ENCODE data around the gene SLC25A6.
A peak's percentile ranks its signal among the peaks of the same experiment; 100 is the strongest.
"Not testable (repeated sequence)": the region's sequence is repeated elsewhere in the genome, so short reads cannot be mapped to it uniquely, and the experiment has no call there.

SLC25A6 gene

DNA sequence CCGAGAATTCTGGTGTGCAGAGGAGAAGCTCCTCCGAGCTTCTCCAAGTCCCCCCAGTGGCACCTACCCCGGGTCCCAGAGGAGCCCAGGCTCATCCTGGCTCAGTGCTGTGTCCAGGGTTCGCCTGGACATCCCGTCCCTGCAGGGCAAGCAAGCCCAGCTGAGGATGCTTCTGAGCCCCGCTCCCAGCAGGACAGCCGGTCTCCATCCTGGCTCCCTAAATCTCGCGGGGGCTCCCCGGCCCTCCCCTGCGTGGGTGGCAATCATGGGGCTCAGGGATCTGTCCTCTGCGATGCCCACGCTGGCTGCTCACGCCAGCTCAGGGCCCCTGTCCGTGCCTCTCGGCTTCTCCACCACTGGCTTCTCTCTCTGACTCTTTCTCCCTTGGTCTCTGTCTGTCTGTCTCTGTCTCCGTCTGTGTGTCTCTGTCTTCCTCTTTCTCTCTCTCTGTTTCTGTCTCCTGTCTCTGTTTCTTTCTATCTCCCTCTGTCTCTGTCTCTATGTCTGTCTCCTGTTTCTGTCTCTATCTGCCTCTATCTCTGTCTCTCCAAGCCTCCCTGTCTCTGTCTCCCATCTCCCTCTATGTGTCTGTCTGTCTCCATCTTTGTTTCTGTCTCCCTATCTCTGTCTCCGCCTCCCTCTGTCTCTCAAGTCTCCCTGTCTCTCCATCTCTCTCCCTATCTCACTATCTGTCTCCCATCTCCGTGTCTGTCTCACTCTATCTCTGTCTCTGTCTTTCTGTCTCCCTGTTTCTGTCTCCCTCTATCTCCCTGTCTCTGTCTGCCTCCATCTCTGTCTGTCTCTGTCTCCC, 27.8 kb upstream of the SLC25A6 start:
- Mint-ChIP-seq H3K4me1 (ENCODE audit: low read depth) (no peaks in the 10 kb centered on the region), H3K27me3 (no peaks in the 10 kb centered on the region), H3K9me3 (ENCODE audit: low read depth) (no peaks in the 10 kb centered on the region), H3K36me3 (peaks cover 24% of the 10 kb centered on the region), H3K4me3 (no peak overlapping the region), H3K27ac (peak overlapping the region; percentile 50)

DNA sequence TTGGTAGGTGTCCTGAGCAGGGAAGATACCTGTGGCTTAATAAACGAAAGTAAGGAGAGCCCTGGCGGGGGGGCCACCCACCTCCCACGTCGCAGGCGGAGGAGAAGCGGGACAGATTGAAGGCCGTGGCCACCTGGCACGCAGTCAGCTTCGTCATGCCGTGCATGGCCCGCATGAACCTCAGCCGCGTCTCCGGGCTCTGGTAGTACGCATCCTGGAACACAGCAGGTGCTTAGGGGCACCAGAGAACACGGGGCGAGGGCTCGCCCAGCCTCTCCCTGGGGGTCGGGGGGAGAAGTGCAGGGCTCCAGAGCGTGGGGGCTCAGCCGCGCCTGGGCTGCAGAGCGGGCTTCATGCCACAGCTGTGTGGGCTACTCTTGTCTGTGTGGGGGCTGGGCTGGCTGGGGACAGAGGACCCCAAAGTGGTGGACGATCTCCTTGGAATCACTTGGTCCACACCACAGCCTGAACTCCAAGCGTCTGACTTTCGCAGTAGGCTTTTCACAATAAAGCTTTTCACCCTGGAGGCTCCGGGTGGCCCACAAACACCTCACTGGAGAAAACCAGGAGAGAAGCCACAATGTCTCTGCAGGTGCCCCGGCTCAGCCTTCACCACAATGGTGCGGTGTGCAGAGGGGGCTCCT, 27.1 kb upstream of the SLC25A6 start:
- Mint-ChIP-seq H3K4me1 (ENCODE audit: low read depth) (no peaks in the 10 kb centered on the region), H3K9me3 (ENCODE audit: low read depth) (no peaks in the 10 kb centered on the region), H3K4me3 (no peak overlapping the region), H3K27me3 (no peaks in the 10 kb centered on the region), H3K36me3 (peaks cover 24% of the 10 kb centered on the region), H3K27ac (no peak overlapping the region)

DNA sequence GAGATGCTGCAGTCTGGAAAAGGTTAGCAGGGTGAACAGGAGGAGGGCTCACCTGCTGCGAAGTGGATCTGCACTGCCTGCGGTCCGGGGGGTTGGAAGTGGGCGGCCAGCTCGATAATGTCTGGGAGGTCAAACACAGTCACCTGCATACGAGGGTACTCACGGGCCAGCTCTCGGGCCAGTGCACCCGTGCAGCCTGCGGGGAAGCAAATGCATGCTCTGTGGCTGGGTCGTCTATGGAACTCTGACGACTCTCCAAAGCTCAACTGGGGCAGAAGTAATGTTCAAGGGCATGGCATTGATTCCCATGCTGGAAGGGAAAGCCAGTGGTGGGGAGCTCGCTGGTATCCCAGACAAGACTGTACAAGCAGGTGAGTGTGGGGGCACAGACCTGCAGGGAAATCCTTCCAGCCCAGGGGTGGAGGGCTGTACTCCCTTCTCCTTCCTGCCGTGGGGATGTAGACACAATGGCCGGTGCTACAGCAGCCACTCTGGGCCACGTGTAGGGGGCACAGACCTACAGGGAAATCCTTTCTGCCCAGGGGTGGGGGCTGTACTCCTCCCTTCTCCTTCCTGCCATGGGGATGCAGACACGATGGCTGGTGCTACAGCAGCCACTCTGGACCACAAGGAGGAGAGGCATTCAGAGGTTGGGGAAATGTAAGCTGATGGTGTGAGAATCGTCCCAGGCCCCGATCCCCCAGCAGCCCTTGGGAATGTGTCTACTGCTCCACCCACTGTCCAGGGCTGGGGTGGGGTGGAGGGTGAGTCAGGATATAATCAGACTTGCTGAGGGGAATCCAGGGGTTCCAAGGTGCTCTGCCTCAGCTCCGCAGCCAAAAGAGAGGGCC, 26.2 kb upstream of the SLC25A6 start:
- no peaks in the 10 kb centered on the region for H3K4me1 Mint-ChIP-seq (ENCODE audit: low read depth)
- H3K4me3 Mint-ChIP-seq, result no peak overlapping the region
- no peaks in the 10 kb centered on the region for H3K9me3 Mint-ChIP-seq (ENCODE audit: low read depth)
- no peak overlapping the region for H3K27ac Mint-ChIP-seq
- peaks cover 22% of the 10 kb centered on the region for H3K36me3 Mint-ChIP-seq
- no peaks in the 10 kb centered on the region for H3K27me3 Mint-ChIP-seq

- Mint-ChIP-seq H3K9me3 (ENCODE audit: low read depth) (no peaks in the 10 kb centered on the region), H3K36me3 (peaks cover 20% of the 10 kb centered on the region), H3K27ac (no peak overlapping the region), H3K27me3 (no peaks in the 10 kb centered on the region), H3K4me3 (no peak overlapping the region), H3K4me1 (ENCODE audit: low read depth) (no peaks in the 10 kb centered on the region)
Observed at GRCh38 chrX:1416965-1417760, 25.2 kb upstream of the SLC25A6 start.

GRCh38 chrX:1416327-1416784, 24.4 kb upstream of the SLC25A6 start:
- no peak overlapping the region for H3K4me3 Mint-ChIP-seq
- H3K27ac Mint-ChIP-seq, result no peak overlapping the region
- no peaks in the 10 kb centered on the region for H3K9me3 Mint-ChIP-seq (ENCODE audit: low read depth)
- H3K36me3 Mint-ChIP-seq, result peaks cover 14% of the 10 kb centered on the region
- no peaks in the 10 kb centered on the region for H3K4me1 Mint-ChIP-seq (ENCODE audit: low read depth)
- H3K27me3 Mint-ChIP-seq, result no peaks in the 10 kb centered on the region

- Mint-ChIP-seq H3K9me3 (ENCODE audit: low read depth) (no peaks in the 10 kb centered on the region), H3K36me3 (peaks cover 6% of the 10 kb centered on the region), H3K27me3 (no peaks in the 10 kb centered on the region), H3K27ac (no peak overlapping the region), H3K4me3 (no peak overlapping the region), H3K4me1 (ENCODE audit: low read depth) (no peaks in the 10 kb centered on the region)
Observed at GRCh38 chrX:1412551-1413161, 20.7 kb upstream of the SLC25A6 start.

DNA sequence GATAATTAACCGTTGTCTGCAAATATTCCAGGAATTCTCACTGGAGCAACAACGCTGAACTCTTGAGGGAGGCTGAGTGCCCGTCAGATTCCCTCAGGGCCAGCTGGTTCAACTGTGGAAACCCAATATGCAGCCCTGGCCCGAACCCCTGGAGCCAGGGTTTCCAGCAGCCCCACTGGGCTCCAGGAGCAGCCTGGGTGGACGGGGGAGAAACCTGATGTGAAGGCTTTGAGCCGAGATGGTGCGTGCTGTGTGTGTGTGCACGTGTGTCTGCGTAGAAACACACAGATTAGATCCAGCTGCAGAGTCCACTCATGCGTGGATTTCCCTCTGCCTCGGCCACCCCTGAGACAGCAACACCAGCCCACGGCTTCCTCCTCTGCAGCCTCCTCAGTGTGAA, 19.4 kb upstream of the SLC25A6 start:
- H3K9me3 Mint-ChIP-seq (ENCODE audit: low read depth), result no peaks in the 10 kb centered on the region
- peaks cover 6% of the 10 kb centered on the region for H3K36me3 Mint-ChIP-seq

DNA sequence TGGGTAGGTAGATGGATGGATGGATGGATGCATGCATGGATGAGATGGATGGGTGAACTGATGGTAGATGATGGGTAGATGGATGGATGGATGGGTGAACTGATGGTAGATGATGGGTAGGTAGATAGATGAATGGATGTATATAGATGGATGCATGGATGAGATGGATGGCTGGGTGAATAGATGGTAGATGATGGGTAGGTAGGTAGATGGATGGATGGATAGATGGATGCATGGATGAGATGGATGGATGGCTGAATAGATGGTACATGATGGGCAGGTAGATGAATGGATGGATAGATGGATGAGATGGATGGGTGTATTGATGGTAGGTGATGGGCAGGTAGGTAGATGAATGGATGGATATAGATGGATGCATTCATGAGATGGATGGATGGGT, 15.1 kb upstream of the SLC25A6 start:
- H3K4me3 Mint-ChIP-seq, result no peak overlapping the region
- H3K36me3 Mint-ChIP-seq, result no peaks in the 10 kb centered on the region
- no peaks in the 10 kb centered on the region for H3K9me3 Mint-ChIP-seq (ENCODE audit: low read depth)
- no peaks in the 10 kb centered on the region for H3K27me3 Mint-ChIP-seq
- H3K27ac Mint-ChIP-seq, result no peak overlapping the region
- no peaks in the 10 kb centered on the region for H3K4me1 Mint-ChIP-seq (ENCODE audit: low read depth)

More for the DNA sequence above, 19.4 kb upstream of the SLC25A6 start:
- Mint-ChIP-seq H3K4me3 (no peak overlapping the region), H3K4me1 (ENCODE audit: low read depth) (no peaks in the 10 kb centered on the region), H3K27ac (no peak overlapping the region), H3K27me3 (no peaks in the 10 kb centered on the region)

DNA sequence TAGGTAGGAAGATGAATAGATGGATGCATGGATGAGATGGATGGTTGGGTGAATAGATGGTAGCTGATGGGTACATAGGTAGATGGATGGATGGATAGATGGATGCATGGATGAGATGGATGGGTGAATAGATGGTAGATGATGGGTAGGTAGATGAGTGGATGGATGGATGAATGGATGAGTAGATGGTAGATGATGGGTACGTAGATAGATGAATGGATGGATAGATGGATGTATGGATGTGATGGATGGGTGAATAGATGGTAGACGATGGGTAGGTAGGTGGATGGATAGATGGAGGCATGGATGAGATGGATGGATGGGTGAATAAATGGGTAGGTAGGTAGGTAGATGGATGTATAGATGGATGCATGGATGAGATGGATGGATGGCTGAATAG, 13.9 kb upstream of the SLC25A6 start:
- not testable (repeated sequence) for H3K4me1 Mint-ChIP-seq (ENCODE audit: low read depth); H3K36me3 Mint-ChIP-seq; H3K27me3 Mint-ChIP-seq; H3K9me3 Mint-ChIP-seq (ENCODE audit: low read depth); H3K4me3 Mint-ChIP-seq; H3K27ac Mint-ChIP-seq

DNA sequence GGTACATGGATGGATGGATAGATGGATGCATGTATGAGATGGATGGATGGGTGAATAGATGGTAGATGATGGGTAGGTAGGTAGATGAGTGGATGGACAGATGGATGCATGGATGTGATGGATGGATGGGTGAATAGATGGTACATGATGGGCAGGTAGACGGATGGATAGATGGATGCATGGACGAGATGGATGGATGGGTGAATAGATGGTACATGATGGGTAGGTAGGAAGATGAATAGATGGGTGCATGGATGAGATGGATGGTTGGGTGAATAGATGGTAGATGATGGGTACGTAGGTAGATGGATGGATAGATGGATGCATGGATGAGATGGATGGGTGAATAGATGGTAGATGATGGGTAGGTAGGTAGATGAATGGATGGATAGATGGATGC, 12.0 kb upstream of the SLC25A6 start:
- H3K9me3 Mint-ChIP-seq (ENCODE audit: low read depth); H3K27me3 Mint-ChIP-seq; H3K27ac Mint-ChIP-seq; H3K4me1 Mint-ChIP-seq (ENCODE audit: low read depth); H3K4me3 Mint-ChIP-seq; H3K36me3 Mint-ChIP-seq: not testable (repeated sequence)

DNA sequence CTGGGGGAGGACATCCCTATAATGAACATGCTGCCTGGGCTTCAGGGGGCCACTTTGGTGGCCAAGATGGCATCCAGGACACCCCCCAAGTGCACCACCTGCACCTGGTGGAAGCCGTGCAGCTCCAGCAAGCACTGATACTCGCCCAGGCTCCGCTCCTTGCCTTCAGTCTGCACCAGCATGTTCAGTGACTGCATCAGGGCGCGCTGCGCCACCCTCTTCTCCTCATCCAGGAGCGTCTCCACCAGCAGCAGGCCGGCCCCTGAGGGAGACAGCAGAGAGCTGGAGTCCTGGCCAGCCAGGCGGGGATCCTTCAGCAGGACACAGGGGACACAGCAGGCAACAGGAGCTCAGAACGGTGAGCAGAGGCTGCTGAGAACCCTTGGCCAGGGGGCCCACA, 11.3 kb upstream of the SLC25A6 start:
- Mint-ChIP-seq H3K4me1 (ENCODE audit: low read depth) (no peaks in the 10 kb centered on the region), H3K27ac (no peak overlapping the region), H3K36me3 (no peaks in the 10 kb centered on the region), H3K4me3 (no peak overlapping the region), H3K27me3 (no peaks in the 10 kb centered on the region), H3K9me3 (ENCODE audit: low read depth) (no peaks in the 10 kb centered on the region)

GRCh38 chrX:1401611-1402430, 9.9 kb upstream of the SLC25A6 start:
- no peaks in the 10 kb centered on the region for H3K4me1 Mint-ChIP-seq (ENCODE audit: low read depth)
- H3K4me3 Mint-ChIP-seq, result no peak overlapping the region
- H3K9me3 Mint-ChIP-seq (ENCODE audit: low read depth), result no peaks in the 10 kb centered on the region
- H3K27me3 Mint-ChIP-seq, result no peaks in the 10 kb centered on the region
- no peak overlapping the region for H3K27ac Mint-ChIP-seq
- no peaks in the 10 kb centered on the region for H3K36me3 Mint-ChIP-seq

DNA sequence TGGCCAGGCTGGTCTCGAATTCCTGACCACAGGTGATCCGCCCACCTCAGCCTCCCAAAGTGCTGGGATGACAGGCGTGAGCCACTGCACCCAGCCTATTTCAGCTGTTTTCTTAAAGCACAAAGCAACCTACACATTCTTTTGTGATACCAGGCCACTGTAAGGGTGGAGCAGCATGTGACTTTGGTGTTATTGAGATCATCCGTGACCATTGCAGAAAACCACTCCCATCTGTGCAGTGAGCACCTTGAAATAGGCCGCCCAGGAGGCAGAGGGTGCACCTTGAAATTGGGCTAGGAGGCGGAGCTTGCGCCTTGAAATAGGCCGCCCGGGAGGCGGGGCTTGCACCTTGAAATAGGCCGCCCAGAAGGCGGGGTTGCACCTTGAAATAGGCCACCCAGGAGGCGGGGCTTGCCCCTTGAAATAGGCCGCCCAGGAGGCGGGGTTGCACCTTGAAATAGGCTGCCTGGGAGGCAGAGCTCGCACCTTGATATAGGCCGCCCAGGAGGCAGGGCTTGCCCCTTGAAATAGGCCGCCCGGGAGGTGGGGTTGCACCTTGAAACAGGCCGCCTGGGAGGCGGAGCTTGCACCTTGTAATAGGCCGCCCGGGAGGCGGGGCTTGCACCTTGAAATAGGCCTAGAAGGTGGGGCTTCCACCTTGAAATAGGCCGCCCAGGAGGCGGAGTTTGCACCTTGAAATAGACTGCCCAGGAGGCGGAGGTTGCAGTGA, 9.0 kb upstream of the SLC25A6 start:
- Mint-ChIP-seq H3K4me3 (no peak overlapping the region), H3K27ac (no peak overlapping the region), H3K4me1 (ENCODE audit: low read depth) (peaks cover 2% of the 10 kb centered on the region), H3K27me3 (no peaks in the 10 kb centered on the region), H3K36me3 (no peaks in the 10 kb centered on the region), H3K9me3 (ENCODE audit: low read depth) (no peaks in the 10 kb centered on the region)
